ENCODE results near the gene CCDC149. TPM values are rescaled to one million over a fixed set of nuclear protein-coding genes. Genes with fewer than 3 reads are reported as not detected.

The CCDC149 gene
- total and polyA plus RNA-seq, 2 of the 8 experiments (the other 6 are each of a cell fraction or from before 2014, with no cell fraction given): 2.2 to 5.6 TPM

DNA sequence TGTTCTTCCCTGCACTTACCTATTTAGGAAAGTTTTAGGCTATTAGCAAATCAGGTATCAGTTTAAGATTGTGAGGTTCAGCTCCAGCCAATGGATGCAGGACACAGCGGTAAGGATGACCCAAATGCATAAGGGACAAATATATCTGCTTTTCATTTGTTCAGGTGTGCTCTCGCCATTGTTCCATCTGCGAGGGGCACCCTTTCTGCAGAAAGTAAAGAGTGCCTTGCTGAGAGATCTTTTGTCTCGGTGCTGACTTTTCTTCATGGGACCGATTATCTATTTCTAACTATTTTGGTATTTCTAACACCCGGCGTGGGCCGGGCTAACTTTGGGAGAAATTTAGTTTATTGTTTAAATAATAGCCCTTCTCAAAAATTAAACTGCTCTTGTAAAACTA, 49.0 kb downstream of the CCDC149 start:
- Histone ChIP-seq H3K4me1 (replicated peaks in 1 of 4; ENCODE audit: control insufficient read depth in 3 of 4, insufficient read depth in 4 of 4, low read length in 3 of 4) (peaks cover 5 to 14% (median 10%) of the 10 kb centered on the region in 4 experiments; a peak in 4 of 7 replicates), H4K20me1 (replicated peaks in 1 of 2; ENCODE audit: control insufficient read depth in 1 of 2, insufficient read depth in 2 of 2, low read length in 2 of 2) (no peaks in the 10 kb centered on the region), H4K91ac (replicated peaks; ENCODE audit: insufficient read length, low read length) (no peak overlapping the region), H3K9ac (replicated peaks in 1 of 4; ENCODE audit: extremely low read depth in 1 of 4, low read depth in 3 of 4, low read length in 3 of 4) (no peak overlapping the region), H2BK5ac (ENCODE audit: low read depth, low read length) (no peak overlapping the region), H3K4ac (replicated peaks; ENCODE audit: insufficient read length, low read depth, low read length) (no peak overlapping the region), H3K27ac (ENCODE audit: low read depth, low read length) (no peak overlapping the region), H3K23me2 (ENCODE audit: low read depth, low read length) (no peaks in the 10 kb centered on the region), H3K4me3 (ENCODE audit: extremely low read depth in 1 of 4, insufficient read depth in 2 of 4, low read depth in 3 of 4, low read length in 4 of 4) (no peak overlapping the region), H3K9me3 (ENCODE audit: insufficient read depth in 2 of 2, low read depth in 1 of 2, low read length in 1 of 2) (peaks cover 4 to 5% of the 10 kb centered on the region in 2 experiments; a peak in 3 of 4 replicates), H3K56ac (replicated peaks; ENCODE audit: insufficient read length, low read depth, low read length) (no peak overlapping the region), H2AFZ (ENCODE audit: low read length) (no peak overlapping the region), H2BK15ac (ENCODE audit: low read length) (no peak overlapping the region), H3K27me3 (replicated peaks in 1 of 4; ENCODE audit: control insufficient read depth in 3 of 4, extremely low read depth in 1 of 4, insufficient read depth in 3 of 4, low read length in 3 of 4) (no peaks in the 10 kb centered on the region; a peak in 1 of 7 replicates), H3K79me1 (ENCODE audit: low read depth, low read length) (no peaks in the 10 kb centered on the region), H4K8ac (ENCODE audit: extremely low read depth, insufficient read depth, low read length) (no peak overlapping the region), H2BK20ac (ENCODE audit: low read length) (no peak overlapping the region), H3K36me3 (ENCODE audit: control insufficient read depth in 2 of 4, insufficient read depth in 4 of 4, low read length in 3 of 4) (peaks cover 0 to 9% (median 1%) of the 10 kb centered on the region in 4 experiments; a peak in 2 of 8 replicates), H3K14ac (ENCODE audit: insufficient read length) (no peak overlapping the region), H2AK5ac (ENCODE audit: low read depth, low read length) (no peak overlapping the region), H3K23ac (ENCODE audit: insufficient read length) (no peak overlapping the region), H3K79me2 (ENCODE audit: control insufficient read depth in 1 of 2, insufficient read depth in 2 of 2, low read length in 2 of 2) (no peaks in the 10 kb centered on the region), H2BK120ac (replicated peaks; ENCODE audit: low read depth, low read length) (no peak overlapping the region), H4K5ac (ENCODE audit: insufficient read length, low read depth, low read length) (no peak overlapping the region), H2BK12ac (ENCODE audit: low read depth, low read length) (no peak overlapping the region), H3K4me2 (ENCODE audit: insufficient read depth in 1 of 2, low read depth in 2 of 2, low read length in 2 of 2) (no peak overlapping the region), H3K18ac (ENCODE audit: extremely low read depth, low read length) (no peak overlapping the region)
- TF ChIP-seq NANOG (IDR thresholded peaks at IDR 0.05; ENCODE audit: insufficient read depth, low read depth, low read length, poor library complexity, severe bottlenecking) (no peak), USF2 (IDR thresholded peaks at IDR 0.05; ENCODE audit: low read length) (no peak), BACH1 (IDR thresholded peaks at IDR 0.05; ENCODE audit: low read length) (no peak), MAFK (IDR thresholded peaks at IDR 0.05; ENCODE audit: low read depth, low read length) (no peak), CTBP2 (IDR thresholded peaks at IDR 0.05; ENCODE audit: borderline replicate concordance, insufficient read depth, insufficient read length, low read length) (no peak)
- POLR2A ChIA-PET (ENCODE audit: partially characterized antibody): no interaction called here
- 93% methylated on average over 8 of the region's 8 CpGs; no CpG with 5 or more reads in 1 of the 2 experiments for WGBS, 2 experiments (ENCODE audit: extremely low coverage in 1 of 2, insufficient coverage in 1 of 2, insufficient read length in 1 of 2, insufficient replicate concordance in 2 of 2, low coverage in 1 of 2, low lambda C conversion rate in 2 of 2, missing lambda C conversion rate in 1 of 2)
- DNase-seq (ENCODE audit: low read depth in 1 of 2, low spot score in 2 of 2) (no peak), FAIRE-seq (no peak)
- CTCF ChIA-PET (ENCODE audit: partially characterized antibody): no interaction called here
